GF-D8 (cell line): ENCODE data around the gene ZNF701.
A peak's percentile ranks its signal among the peaks of the same experiment; 100 is the strongest.
"Not testable (repeated sequence)": the region's sequence is repeated elsewhere in the genome, so short reads cannot be mapped to it uniquely, and the experiment has no call there.

Experiments
- DNase-seq: peaks from one replicate; lab custom pipeline; 2025; lab: John Stamatoyannopoulos, UW

Gene ZNF701

DNA sequence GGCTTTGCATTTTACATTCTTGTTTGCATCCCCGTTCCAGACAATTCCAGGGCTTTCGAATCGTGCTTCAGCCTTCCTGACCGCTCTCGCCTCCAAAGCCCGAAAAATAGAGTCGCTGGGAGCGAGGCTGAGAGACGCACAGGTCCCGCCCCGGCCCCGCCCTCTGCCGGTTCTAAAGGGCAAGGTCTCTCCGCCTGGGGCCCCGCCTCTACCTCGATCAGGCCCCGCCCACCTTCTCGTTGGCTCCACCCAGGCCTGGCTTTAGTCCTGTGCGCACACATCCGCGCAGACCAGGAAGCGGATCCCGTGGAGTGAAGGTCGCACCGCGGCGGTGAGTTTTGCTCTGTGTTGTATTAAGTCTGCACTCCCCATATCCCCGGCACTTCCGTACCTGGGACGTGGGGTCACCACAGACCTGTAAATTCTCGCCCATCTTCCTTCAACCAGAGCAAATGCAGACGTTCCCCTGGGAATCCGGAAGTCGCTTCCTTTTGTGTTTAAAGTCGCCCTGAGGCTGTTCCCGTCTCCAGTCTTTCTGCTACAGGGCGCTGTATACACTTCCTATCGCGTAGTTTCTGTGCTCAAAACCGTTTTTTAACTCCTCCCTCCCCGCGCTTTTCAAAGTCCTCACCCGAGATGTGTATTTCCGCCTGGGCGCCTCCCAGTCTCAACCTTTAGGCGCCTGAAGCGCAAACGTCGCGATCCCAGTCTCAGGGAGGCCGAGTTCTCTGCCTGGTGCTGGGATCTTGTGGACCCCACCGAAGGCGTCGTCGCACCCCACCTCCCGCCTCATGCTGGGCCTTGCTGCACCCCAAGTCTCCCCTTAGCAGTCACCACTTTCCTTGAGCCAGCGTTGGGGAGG, at the start of gene ZNF701:
Gene ZNF701 (plus strand): TSS at position 288 of the 862 bp plus-strand sequence. CDS start 3,861 bp downstream, outside the sequence.
- peak; percentile 63 for DNase-seq

DNA sequence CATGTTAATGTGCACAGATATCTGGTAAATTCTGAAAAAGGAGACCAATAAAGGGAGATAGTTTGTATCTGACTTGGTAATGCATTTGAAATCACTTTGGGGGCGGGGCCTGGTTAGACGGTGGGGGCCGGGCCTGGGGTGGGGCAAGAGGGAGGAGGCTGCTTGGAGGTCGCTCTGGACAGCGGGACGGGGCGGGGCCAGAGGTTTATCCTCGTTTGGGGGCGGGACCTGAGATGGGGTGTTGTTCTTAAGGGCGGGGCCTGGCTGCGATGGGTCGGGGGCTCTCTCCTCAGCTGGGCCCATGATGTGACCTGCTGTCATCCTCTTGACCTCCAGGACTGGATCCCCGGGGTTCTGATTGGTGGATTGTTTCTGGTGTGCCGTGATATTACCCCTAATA, 47.5 kb upstream of the ZNF701 start:
- no peak for DNase-seq

DNA sequence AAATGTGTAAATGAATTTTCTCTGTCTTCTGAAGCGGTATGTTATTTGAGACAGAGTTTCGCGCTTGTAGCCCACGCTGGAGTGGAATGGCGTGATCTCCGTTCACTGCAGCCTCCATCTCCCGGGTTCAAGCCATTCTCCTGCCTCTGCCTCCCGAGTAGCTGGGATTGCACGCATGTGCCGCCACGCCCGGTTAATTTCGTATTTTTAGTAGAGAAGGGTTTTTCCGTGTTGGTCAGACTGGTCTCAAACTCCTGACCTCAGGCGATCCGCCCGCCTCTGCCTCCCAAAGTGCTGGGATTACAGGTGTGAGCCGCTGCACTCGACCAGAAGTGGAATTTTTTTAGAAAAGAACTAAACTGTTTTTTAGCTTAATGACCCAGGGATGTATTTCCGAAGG, 46.0 kb upstream of the ZNF701 start:
- no peak for DNase-seq

DNA sequence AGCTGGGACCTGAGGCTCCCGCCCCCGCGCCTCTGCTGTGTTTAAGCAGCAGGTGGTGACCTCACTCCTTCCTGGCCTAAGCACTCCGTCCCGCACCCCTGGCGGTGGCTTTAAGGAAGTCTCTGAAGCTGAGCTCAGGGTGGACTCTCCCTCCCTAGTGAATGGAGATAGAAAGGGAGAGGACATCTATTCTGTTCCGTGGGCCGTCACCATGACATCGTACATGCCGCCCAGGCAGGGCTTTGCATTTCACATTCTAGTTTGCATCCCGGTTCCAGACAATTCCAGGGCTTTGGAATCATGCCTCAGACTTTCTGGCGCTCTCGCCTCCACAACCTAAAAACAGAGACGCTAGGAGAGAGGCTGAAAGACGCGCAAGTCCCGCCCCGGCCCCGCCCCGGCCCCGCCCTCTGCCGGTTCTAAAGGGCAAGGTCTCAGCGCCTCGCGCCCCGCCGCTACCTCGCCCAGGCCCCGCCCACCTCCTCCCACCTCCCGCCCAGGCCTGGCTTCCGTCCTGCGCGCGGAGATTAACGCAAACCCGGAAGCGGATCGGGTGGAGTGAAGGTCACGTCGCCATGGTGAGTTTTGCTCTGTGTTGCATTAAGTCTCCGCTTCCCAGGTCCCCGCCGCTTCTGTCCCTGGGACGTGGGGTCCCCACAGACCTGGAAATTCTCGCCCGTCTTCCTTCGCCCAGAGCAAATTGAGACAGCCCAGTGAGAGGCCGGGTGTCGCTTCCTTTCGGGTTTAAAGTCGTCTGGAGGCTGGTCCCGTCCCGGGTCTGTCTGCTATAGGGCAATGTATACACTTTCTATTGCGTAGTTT, 42.7 kb upstream of the ZNF701 start, which contains the start of gene ZNF808:
Gene ZNF808 (plus strand): TSS at position 535 of the 822 bp plus-strand sequence. CDS start 15,617 bp downstream, outside the sequence.
- peak; percentile 87 for DNase-seq

DNA sequence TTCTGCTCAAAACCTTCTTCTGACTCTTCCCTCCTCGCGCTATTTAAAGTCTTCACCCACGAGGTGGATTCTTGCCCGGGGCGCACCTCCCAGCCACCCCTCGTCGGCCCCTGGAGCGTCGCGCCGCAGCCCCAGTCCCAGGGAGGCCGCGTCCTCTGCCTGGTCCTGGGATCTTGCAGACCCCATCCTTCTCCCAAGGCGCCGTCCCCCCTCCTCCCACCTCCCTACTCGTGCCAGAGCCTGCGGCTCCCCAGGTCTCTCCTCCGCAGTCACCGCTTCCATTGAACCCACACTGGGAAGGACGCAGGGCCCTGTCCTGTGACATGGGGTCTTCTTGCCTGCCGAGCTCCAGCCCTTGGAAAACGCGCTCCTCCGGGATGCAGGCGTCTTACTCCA, 42.1 kb upstream of the ZNF701 start:
- no peak for DNase-seq

DNA sequence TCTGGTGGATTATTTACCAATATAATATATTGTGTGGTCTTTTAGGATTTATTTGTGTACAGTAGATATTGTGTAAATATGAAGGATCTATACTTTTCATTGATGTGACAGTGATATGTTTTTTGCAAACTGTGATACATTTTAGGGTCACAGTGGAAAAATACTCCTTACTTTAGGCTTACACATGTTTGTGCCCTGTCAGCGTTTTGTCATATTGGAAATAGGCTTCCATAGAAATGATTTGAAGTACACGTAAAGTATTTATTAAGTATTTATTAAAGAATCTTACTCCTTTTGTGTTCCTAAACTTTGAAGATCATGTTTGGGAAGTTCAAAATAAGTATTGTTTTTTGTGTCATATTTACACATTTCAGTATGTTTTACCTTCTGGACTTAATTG, 37.6 kb upstream of the ZNF701 start:
- no peak for DNase-seq

DNA sequence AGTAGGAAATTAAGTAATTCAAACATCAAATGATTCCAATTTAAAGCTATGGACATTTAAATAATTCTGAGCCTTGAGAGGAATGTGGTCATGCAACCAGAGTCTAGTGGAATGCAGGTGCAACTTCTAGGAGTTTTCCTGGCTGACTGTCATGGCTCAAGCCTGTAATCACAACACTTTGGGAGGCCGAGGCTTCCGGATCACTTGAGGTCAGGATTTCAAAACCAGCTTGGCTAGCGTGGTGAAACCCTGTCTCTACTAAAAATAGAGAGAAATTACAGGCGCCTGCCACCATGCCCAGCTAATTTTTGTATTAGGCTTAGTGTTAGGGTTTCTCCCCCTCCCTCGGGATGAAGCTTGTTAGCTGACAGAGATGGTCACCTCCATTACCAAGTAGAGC, 36.2 kb upstream of the ZNF701 start:
- DNase-seq = peak; percentile 76

DNA sequence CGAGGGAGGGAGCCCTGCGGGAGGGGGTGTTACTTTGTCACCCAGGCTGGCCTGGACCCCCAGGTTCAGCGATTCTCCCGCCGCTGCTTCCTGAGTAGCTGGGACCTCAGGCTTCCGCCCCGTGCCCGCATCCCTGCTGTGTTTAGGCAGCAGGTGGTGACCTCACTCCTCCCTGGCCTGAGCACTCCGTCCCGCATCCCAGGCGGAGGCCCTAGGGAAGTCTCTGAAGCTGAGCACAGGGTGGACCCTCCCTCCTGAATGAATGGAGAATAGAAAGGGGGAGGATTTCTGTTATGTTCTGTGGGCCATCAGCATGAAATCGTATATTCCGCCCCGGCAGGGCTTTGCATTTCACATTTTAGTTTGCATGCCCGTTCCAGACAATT, 34.7 kb upstream of the ZNF701 start:
- not testable (repeated sequence) for DNase-seq

DNA sequence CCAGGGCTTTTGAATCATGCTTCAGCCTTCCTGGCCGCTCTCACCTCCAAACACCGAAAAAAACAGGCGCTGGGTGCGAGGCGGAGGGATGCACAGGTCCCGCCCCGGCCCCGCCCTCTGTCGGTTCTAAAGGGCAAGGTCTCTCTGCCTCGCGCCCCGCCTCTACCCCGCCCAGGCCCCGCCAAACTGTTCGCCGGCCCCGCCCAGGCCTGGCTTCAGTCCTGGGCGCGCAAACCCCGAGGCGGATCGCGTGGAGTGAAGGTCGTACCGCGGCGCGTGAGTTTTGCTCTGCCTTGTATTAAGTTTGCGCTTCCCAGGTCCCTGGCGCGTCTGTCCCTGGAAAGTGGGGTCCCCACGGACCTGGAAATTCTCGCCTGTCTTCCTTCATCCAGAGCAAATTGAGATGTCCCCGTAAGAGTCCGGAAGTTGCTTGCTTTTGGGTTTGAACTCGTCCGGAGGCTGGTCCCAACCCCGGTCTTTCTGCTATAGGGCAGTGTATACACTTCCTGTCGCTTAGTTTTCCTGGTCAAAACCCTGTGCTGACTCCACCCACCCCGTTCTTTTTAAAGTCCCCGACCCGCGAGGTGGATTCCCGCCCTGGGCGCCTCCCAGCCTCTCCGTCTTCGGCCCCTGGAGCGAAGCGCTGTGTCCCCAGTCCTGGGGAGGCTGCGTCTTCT, 34.2 kb upstream of the ZNF701 start:
- DNase-seq = peak; percentile 72

DNA sequence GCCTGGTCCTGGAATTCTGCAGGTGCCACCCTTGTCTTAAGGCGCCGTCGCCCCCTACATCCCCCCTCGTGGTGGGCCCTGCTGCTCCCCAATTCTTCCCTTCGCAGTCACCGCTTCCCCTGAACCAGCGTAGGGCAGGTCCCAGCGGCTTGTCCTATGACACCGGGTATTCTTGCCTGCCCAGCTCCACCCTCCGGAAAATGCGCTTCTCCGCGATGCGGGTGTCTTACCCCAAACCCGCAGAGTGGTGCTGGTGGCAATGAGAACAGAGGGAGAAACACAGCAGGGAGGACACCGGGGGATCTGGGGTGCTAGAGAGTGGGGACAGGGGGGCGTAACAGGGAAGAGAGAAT, 33.7 kb upstream of the ZNF701 start:
- peak; percentile 8 for DNase-seq

DNA sequence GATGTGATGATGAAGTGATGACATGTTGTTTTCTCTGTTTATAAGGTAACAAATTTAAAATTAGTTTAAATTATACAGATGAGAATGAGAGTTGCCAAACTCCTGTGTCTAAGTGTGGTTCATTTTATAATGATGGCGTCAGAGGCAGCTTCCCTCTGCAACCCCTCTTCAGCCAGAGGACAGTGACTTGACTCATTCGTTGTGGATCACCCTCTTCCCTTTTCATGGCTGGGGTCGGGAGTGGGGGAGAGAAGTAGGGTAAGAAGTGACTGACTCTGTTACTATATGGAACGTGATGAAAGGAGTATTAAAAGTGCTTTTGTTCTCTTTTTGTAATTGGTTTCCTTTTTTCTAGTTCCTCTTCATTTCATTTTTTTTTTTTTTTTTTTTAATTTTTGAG, 31.3 kb upstream of the ZNF701 start:
- DNase-seq = not testable (repeated sequence)

DNA sequence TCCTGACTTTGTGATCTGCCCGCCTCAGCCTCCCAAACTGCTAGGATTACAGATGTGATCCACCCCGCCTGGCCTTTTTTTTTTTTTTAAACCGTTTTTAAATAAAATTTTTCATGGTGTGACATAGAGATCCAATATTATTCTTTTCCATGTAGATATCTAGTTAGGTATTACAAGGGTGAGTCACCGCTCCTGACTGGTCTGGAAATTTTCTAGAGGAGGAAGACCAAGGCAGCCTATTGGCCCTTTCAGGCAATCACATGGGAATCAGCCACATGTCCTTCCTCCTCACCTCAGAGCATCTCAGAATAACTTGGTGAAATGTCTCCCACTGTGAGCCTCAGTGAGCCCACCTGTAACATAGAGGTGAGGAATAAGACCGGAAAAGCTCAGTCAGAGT, 28.9 kb upstream of the ZNF701 start:
- not testable (repeated sequence) for DNase-seq

DNA sequence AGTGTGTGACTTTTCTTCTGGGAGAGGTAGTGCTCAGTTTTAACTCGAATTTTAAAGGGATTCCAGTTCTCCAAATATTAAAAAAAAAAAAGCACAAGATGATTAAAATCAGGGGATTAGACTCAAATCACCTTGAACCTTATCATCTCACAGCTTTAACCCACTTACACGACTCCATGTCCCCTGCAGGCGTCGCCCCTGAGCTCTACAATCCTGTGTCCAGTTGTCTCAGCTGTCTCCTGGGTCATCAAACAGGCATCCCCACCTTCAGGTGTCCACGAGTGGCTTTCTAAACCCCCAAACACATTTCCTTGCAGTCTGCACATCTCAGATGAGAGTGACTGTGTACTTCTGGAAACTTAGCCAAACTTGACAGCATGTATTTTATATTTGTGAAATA, 28.5 kb upstream of the ZNF701 start:
- no peak for DNase-seq

DNA sequence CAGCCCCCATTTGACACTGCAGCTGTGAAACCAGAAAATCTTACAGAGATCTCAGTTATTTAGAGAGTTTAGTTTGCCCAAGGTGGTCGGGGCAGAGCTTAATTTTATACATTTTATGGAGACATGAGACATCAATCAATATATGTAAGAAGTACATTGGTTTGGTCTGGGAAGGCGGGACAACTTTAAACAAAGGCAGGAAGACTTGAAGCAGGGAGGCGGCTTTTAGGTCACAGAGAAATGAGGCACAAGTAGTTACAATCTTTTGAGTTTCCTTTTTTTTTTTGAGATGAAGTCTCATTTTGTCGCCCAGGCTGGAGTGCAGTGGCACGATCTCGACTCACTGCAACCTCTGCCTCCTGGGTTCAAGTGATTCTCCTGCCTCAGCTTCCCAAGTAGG, 27.5 kb upstream of the ZNF701 start:
- DNase-seq = not testable (repeated sequence)

DNA sequence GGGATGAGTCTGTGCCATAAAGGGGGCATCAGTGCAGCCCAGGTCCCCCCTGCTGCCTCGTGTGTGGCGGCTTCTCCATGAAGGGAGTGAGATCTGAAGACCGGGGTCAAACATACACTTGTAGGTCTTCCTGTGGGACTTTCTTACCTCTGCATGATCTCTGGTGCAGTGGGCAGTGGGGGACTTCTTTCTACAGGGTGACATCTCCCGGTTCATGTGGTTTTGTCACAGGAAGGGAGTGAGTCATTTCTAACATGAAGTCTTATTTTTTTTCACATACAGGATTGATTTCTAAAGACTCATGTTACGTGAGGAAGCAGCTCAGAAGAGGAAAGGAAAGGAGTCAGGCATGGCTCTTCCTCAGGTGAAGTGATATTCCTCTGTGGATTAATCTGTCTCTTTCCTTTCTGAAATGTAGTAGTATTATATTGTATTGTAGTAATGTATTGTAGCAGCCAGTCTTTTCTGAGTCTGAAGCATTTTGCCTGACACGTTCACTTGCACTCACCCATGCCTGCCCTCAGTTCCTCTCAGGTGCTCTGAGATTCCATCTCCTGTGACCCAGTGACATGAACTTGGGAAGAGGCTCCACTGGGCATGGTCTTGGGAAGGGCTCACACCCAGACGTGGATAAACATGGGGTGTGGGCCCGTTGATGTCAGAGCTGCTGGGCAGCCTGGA, 27.0 kb upstream of the ZNF701 start:
- peak; percentile 39 for DNase-seq

DNA sequence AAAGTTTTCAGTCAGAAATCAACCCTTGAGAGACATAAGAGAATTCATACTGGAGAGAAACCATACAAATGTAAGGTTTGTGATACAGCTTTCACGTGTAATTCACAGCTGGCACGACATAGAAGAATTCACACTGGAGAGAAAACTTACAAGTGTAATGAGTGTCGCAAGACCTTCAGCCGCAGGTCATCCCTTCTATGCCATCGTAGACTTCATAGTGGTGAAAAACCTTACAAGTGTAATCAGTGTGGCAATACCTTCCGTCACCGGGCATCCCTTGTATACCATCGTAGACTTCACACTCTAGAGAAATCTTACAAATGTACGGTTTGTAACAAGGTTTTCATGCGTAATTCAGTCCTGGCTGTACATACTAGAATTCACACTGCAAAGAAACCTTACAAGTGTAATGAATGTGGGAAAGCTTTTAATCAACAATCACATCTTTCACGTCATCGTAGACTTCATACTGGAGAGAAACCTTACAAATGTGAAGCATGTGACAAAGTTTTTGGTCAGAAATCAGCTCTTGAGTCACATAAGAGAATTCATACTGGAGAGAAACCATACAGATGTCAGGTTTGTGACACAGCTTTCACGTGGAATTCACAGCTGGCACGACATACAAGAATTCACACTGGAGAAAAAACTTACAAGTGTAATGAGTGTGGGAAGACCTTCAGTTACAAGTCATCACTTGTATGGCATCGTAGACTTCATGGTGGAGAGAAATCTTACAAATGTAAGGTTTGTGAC, 15.7 kb upstream of the ZNF701 start:
- no peak for DNase-seq

DNA sequence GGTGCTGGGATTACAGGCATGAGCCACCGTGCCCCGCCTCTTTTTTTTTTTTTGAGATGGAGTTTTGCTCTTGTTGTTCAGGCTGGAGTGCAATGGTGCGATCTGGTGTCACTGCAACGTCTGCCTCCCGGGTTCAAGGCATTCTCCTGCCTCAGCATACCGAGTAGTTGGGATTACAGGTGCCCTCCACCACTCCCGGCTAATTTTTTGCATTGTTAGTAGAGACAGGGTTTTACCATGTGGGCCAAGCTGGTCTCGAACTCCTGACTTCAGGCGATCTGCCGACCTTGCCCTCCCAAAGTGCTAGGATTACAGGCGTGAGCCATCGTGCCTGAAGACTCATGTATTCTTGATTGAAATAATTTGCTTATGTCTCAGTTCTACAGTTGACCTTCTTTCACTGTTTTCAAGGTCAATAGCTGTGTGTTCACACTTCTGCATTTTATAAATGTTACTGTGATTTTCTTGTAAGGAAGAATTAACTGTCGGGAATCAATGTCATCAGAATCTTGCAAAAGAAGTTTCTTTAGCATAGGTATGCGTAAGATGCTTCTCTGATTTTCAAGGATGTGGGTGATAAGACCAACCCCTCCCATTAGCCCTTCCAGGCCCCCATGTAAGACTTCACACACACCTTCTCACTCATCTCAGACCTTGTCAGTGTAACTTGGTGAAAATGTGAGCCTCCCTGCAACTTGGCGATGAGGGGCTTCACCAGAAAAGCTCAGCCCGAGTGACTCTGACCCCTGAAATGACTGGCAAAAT, 12.7 kb upstream of the ZNF701 start:
- no peak for DNase-seq

DNA sequence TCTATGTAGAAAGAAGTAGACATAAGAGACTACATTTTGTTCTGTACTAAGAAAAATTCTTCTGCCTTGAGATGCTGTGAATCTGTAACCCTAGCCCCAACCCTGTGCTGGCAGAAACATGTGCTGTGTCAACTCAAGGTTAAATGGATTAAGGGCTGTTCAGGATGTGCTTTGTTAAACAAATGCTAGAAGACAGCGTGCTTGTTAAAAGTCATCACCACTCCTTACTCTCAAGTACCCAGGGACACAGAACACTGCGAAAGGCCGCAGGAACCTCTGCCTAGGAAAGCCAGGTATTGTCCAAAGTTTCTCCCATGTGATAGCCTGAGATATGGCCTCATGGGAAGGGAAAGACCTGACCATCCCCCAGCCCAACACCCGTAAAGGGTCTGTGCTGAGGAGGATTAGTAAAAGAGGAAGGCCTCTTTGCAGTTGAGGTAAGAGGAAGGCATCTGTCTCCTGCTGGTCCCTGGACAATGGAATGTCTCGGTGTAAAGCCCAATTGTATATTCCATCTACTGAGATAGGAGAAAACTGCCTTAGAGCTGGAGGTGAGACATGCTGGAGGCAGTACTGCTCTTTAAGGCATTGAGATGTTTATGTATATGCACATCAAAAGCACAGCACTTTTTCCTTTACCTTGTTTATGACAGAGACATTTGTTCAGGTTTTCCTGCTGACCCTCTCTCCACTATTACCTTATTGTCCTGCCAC, 11.2 kb upstream of the ZNF701 start:
- DNase-seq = not testable (repeated sequence)

DNA sequence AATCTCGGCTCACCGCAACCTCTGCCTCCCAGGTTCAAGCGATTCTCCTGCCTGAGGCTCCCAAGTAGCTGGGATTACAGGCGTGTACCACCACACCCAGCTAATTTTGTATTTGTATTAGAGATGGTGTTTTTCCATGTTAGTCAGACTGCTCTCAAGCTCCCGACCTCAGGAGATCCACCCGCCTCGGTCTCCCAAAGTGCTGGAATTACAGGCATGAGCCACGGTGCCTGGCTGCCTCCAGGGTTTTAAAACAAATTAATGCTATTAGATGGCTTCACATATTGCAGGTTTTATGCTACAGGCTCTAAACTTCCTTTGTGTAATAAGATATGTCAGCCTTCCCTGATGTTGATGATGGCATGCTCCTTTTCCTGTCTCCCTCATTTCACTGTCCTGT, 8.5 kb upstream of the ZNF701 start:
- DNase-seq = not testable (repeated sequence)

DNA sequence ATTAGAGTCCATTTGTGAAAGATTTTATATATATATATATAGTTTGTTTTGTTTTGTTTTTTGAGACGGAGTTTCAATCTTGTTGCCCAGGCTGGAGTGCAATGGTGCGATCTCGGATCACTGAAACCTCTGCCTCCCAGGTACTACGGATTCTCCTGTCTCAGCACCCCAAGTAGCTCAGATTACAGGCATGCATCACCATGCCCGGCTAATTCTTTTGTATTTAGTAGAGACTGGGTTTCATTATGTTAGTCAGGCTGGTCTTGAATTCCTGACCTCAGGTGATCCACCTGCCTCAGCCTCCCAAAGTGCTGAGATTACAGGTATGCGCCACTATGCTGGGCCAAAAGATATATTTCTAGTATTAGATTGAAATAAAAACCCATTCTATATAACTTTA, 4.0 kb upstream of the ZNF701 start:
- no peak for DNase-seq
